ENCODE data around the gene SPTAN1. TPM values are rescaled to one million over a fixed set of nuclear protein-coding genes. Genes with fewer than 3 reads are reported as not detected.
A peak's percentile ranks its signal among the peaks of the same experiment; 100 is the strongest.

Gene SPTAN1
- total RNA-seq, 1 experiment from 2014 or later: 344 TPM

GRCh38 chr9:128595471-128595870 is 43.1 kb downstream of the SPTAN1 start:
- intact Hi-C loops (cut with micrococcal nuclease; ENCODE audit: unreplicated experiment): no loop called here
- Mint-ChIP-seq H3K4me1 (ENCODE audit: low read depth, unreplicated experiment) (no peaks in the 10 kb centered on the region), H3K36me3 (ENCODE audit: insufficient read depth, unreplicated experiment) (peaks cover 50% of the 10 kb centered on the region), H3K9me3 (ENCODE audit: low read depth, unreplicated experiment) (no peaks in the 10 kb centered on the region), H3K27ac (ENCODE audit: unreplicated experiment) (no peak overlapping the region), H3K4me3 (ENCODE audit: low read depth, unreplicated experiment) (no peak overlapping the region), H3K27me3 (ENCODE audit: unreplicated experiment) (no peaks in the 10 kb centered on the region)
- TF ChIP-seq CTCF (IDR thresholded peaks at IDR 0.05; ENCODE audit: unreplicated experiment): no peak
- BruUV-seq (replicated peaks): no TSS peak
- no peak for DNase-seq
- CTCF ChIA-PET: no interaction called here

GRCh38 chr9:128600099-128600498 is 47.7 kb downstream of the SPTAN1 start:
- CTCF ChIA-PET: no interaction called here
- H3K4me1 Mint-ChIP-seq (ENCODE audit: low read depth, unreplicated experiment): no peaks in the 10 kb centered on the region
- H3K36me3 Mint-ChIP-seq (ENCODE audit: insufficient read depth, unreplicated experiment): peaks cover 59% of the 10 kb centered on the region
- no peaks in the 10 kb centered on the region for H3K9me3 Mint-ChIP-seq (ENCODE audit: low read depth, unreplicated experiment)
- no peak for DNase-seq
- intact Hi-C loops (cut with micrococcal nuclease; ENCODE audit: unreplicated experiment): no loop called here
- H3K27me3 Mint-ChIP-seq (ENCODE audit: unreplicated experiment): no peaks in the 10 kb centered on the region
- BruUV-seq (replicated peaks): no TSS peak
- TF ChIP-seq CTCF (IDR thresholded peaks at IDR 0.05; ENCODE audit: unreplicated experiment): no peak
- no peak overlapping the region for H3K4me3 Mint-ChIP-seq (ENCODE audit: low read depth, unreplicated experiment)
- H3K27ac Mint-ChIP-seq (ENCODE audit: unreplicated experiment): no peak overlapping the region

GRCh38 chr9:128603697-128604096 is 51.3 kb downstream of the SPTAN1 start:
- no peaks in the 10 kb centered on the region for H3K9me3 Mint-ChIP-seq (ENCODE audit: low read depth, unreplicated experiment)
- no TSS peak for BruUV-seq (replicated peaks)
- peaks cover 72% of the 10 kb centered on the region for H3K36me3 Mint-ChIP-seq (ENCODE audit: insufficient read depth, unreplicated experiment)
- intact Hi-C loops (cut with micrococcal nuclease; ENCODE audit: unreplicated experiment): no loop called here
- H3K27me3 Mint-ChIP-seq (ENCODE audit: unreplicated experiment): no peaks in the 10 kb centered on the region
- no peak for DNase-seq
- no peak overlapping the region for H3K27ac Mint-ChIP-seq (ENCODE audit: unreplicated experiment)
- no peak for TF ChIP-seq CTCF (IDR thresholded peaks at IDR 0.05; ENCODE audit: unreplicated experiment)
- CTCF ChIA-PET: no interaction called here
- H3K4me3 Mint-ChIP-seq (ENCODE audit: low read depth, unreplicated experiment): no peak overlapping the region
- no peaks in the 10 kb centered on the region for H3K4me1 Mint-ChIP-seq (ENCODE audit: low read depth, unreplicated experiment)

GRCh38 chr9:128607642-128608350 is 55.4 kb downstream of the SPTAN1 start:
- Mint-ChIP-seq H3K27ac (ENCODE audit: unreplicated experiment) (no peak overlapping the region), H3K4me1 (ENCODE audit: low read depth, unreplicated experiment) (no peaks in the 10 kb centered on the region), H3K27me3 (ENCODE audit: unreplicated experiment) (no peaks in the 10 kb centered on the region), H3K4me3 (ENCODE audit: low read depth, unreplicated experiment) (no peak overlapping the region), H3K9me3 (ENCODE audit: low read depth, unreplicated experiment) (no peaks in the 10 kb centered on the region), H3K36me3 (ENCODE audit: insufficient read depth, unreplicated experiment) (peaks cover 72% of the 10 kb centered on the region)
- TF ChIP-seq CTCF (IDR thresholded peaks at IDR 0.05; ENCODE audit: unreplicated experiment): no peak
- intact Hi-C loops (cut with micrococcal nuclease; ENCODE audit: unreplicated experiment): no loop called here
- TSS peak; percentile 58 for BruUV-seq (replicated peaks)
- DNase-seq: no peak
- CTCF ChIA-PET: no interaction called here

Measured in Calu3 (cell line).